Stimulated activated CD4-positive, alpha-beta T cell treated with anti-CD3 and anti-CD28 coated beads, Interleukin-4, amount 100 ng/mL, for 48 hours (primary cell): ENCODE data around the gene CABP7.

ENCODE experiments used
- DNase-seq, 2 donors: peaks; one replicate each; pipeline ENCODE4 v3.0.0-alpha.2; 2020; ENCODE audit warnings: low read depth in 2 of 2

The CABP7 gene

GRCh38 chr22:29719899-29720645 lies at the start of gene CABP7:
TSS of gene CABP7 (plus strand) at chr22:29720003. CDS start at chr22:29720425, 422 bp downstream.
- DNase-seq = no peak

- no peak for DNase-seq
These were observed 49.2 kb upstream of the CABP7 start for GRCh38 chr22:29670626-29671025.

GRCh38 chr22:29673361-29674066 lies 46.3 kb upstream of the CABP7 start:
- DNase-seq = no peak

- DNase-seq = no peak
These were observed 45.7 kb upstream of the CABP7 start for GRCh38 chr22:29674121-29674520.

- no peak for DNase-seq
These were observed 40.5 kb upstream of the CABP7 start for GRCh38 chr22:29679316-29679715.

- DNase-seq = no peak
These were observed 36.3 kb upstream of the CABP7 start for GRCh38 chr22:29683536-29683935.

GRCh38 chr22:29684244-29684643 lies 35.6 kb upstream of the CABP7 start:
- no peak for DNase-seq

GRCh38 chr22:29689206-29689879 lies 30.5 kb upstream of the CABP7 start:
- no peak for DNase-seq

- peak; percentile 19 to 27 for DNase-seq
These were observed 30.0 kb upstream of the CABP7 start for GRCh38 chr22:29689880-29690213.

GRCh38 chr22:29690476-29690875 lies 29.3 kb upstream of the CABP7 start:
- DNase-seq = no peak

- DNase-seq = no peak
These were observed 28.0 kb upstream of the CABP7 start for GRCh38 chr22:29691636-29692326.

GRCh38 chr22:29692327-29692640 lies 27.5 kb upstream of the CABP7 start:
- DNase-seq = no peak

GRCh38 chr22:29693161-29693560 lies 26.6 kb upstream of the CABP7 start:
- no peak for DNase-seq

GRCh38 chr22:29693671-29694070 lies 26.1 kb upstream of the CABP7 start:
- no peak for DNase-seq

GRCh38 chr22:29695129-29695926 lies 24.5 kb upstream of the CABP7 start:
- DNase-seq = no peak

GRCh38 chr22:29697853-29698598 lies 21.8 kb upstream of the CABP7 start:
- DNase-seq = no peak

- DNase-seq = no peak
These were observed 19.4 kb upstream of the CABP7 start for GRCh38 chr22:29700206-29700899.

GRCh38 chr22:29700900-29701154 lies 19.0 kb upstream of the CABP7 start:
- DNase-seq = no peak

GRCh38 chr22:29701155-29701999 lies 18.4 kb upstream of the CABP7 start:
- no peak for DNase-seq
